AG09319 (cell line): ENCODE measurements around the gene NYAP2.

ENCODE experiments used
- DNase-seq: peaks from one replicate; pipeline ENCODE4 v3.0.0-alpha.2; 2010; ENCODE audit warnings: low read depth; ENCODE audit errors: extremely low read depth
- TF ChIP-seq, protein P1 (sequence below): IDR thresholded peaks from 2 replicates; pipeline ENCODE4 v1.5.1; 2011; ENCODE audit warnings: low read depth, mild to moderate bottlenecking, inconsistent platforms, low read length, moderate library complexity

NYAP2 gene

GRCh38 chr2:225463449-225463848, 63.9 kb downstream of the NYAP2 start:
- DNase-seq, result no peak

GRCh38 chr2:225464346-225465025, 65.0 kb downstream of the NYAP2 start:
- DNase-seq, result no peak
- TF ChIP-seq, protein P1, sequence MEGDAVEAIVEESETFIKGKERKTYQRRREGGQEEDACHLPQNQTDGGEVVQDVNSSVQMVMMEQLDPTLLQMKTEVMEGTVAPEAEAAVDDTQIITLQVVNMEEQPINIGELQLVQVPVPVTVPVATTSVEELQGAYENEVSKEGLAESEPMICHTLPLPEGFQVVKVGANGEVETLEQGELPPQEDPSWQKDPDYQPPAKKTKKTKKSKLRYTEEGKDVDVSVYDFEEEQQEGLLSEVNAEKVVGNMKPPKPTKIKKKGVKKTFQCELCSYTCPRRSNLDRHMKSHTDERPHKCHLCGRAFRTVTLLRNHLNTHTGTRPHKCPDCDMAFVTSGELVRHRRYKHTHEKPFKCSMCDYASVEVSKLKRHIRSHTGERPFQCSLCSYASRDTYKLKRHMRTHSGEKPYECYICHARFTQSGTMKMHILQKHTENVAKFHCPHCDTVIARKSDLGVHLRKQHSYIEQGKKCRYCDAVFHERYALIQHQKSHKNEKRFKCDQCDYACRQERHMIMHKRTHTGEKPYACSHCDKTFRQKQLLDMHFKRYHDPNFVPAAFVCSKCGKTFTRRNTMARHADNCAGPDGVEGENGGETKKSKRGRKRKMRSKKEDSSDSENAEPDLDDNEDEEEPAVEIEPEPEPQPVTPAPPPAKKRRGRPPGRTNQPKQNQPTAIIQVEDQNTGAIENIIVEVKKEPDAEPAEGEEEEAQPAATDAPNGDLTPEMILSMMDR, result no peak

More at GRCh38 chr2:225463449-225463848, 63.9 kb downstream of the NYAP2 start:
- TF ChIP-seq, protein P1, result no peak

DNA sequence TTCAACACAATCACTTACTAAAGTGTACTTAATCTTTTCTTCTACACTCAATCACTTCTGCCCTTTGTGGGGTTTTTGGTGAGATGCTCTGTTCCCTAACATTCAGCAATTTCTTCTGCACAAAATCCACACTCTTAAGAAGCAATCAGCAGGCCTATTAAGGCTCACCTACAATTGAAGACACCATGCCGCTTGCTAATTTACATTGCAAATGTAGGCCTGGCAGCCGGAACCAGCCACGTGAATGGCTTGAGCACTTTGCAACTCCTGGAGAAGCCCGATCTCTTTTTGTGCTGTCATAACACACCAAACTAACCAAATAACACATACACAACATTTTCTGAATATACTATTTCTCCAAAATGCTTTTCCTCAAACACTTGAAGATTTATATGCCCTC, 66.3 kb downstream of the NYAP2 start:
- DNase-seq, result no peak
- TF ChIP-seq, protein P1, result no peak

GRCh38 chr2:225466891-225467604, 67.5 kb downstream of the NYAP2 start:
- DNase-seq, result no peak

GRCh38 chr2:225468131-225468530, 68.6 kb downstream of the NYAP2 start:
- DNase-seq, result no peak
- TF ChIP-seq, protein P1, result no peak

More at GRCh38 chr2:225466891-225467604, 67.5 kb downstream of the NYAP2 start:
- TF ChIP-seq, protein P1, result no peak

DNA sequence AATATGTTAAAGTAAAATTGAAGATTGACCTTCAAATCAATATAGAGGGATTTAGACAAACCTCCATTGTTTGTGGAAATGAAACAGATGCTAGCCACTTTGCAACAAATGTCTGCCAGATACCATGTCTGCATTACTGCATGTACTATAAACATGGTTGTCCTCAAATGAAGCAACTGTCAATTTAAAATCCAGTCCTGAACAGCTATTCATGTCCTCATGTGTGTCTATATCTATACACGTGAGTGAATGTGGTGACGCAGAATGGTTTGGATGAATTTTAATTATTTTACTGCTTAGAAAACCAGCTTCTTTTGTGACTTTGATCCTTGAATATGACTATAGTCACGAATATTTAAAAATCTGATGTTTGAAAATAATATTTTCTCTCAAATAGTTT, 71.5 kb downstream of the NYAP2 start:
- TF ChIP-seq, protein P1, result no peak
- no peak for DNase-seq

DNA sequence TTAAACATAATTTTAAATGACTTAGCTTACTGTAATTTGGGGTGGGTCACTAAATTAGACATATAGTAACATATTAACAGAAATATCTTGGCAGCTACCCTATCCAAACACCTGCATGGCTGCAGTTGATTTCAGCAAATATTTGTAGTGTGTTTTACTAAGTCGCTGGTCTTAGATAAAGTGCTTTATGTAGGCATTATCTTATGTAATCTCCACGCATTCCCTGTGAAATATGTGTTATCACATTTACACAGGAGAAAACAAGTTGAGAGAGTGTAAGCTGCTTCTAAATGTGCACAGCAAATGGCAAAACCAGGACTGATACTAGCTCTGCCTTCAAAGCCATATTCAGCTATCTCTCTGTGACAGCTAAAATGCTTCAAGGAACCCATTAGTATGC, 72.0 kb downstream of the NYAP2 start:
- TF ChIP-seq, protein P1, result no peak
- DNase-seq, result no peak
